H1 (cell line): ENCODE data around the gene CD48. TPM values are rescaled to one million over a fixed set of nuclear protein-coding genes. Genes with fewer than 3 reads are reported as not detected.
A peak's percentile ranks its signal among the peaks of the same experiment; 100 is the strongest.

Experiments
- CTCF ChIA-PET: fragments of 300-600 bp; sonication (Branson Sonifier 250); formaldehyde crosslinking; loops from one replicate; lab custom pipeline; 2021; ENCODE audit not compliant: partially characterized antibody; lab: Charles Lee
- POLR2A ChIA-PET: fragments of 300-600 bp; sonication (Branson Sonifier 250); formaldehyde crosslinking; loops from one replicate; lab custom pipeline; 2021; ENCODE audit warnings: inconsistent platforms; ENCODE audit not compliant: partially characterized antibody; lab: Charles Lee
- DNase-seq, 2 experiments: peaks; one replicate each; pipeline versions ENCODE4 v3.0.0 to v3.0.0-alpha.2; 2010 to 2022; ENCODE audit warnings: low spot score in 2 of 2, low read depth in 1 of 2, mixed read lengths in 1 of 2
- FAIRE-seq: peaks from 2 replicates; lab custom pipeline; 2011; peaks lifted over from hg19 to GRCh38; lab: Jason Lieb, UNC
- H2AFZ ChIP-seq: 2 replicates; pipeline ENCODE4 v1.8.1; 2012; ENCODE audit warnings: low read length, inconsistent platforms
- H2AK5ac ChIP-seq: 2 replicates; pipeline ENCODE4 v1.6.1; 2013; ENCODE audit warnings: low read depth, low read length
- H2BK120ac ChIP-seq: replicated peaks from 2 replicates; pipeline ENCODE3; 2013; ENCODE audit warnings: low read depth, low read length, inconsistent platforms
- H2BK12ac ChIP-seq: 2 replicates; pipeline ENCODE4 v1.6.1; 2013; ENCODE audit warnings: low read depth, low read length
- H2BK15ac ChIP-seq: 2 replicates; pipeline ENCODE4 v1.6.1; 2013; ENCODE audit warnings: low read length
- H2BK20ac ChIP-seq: 2 replicates; pipeline ENCODE4 v1.6.1; 2013; ENCODE audit warnings: low read length
- H2BK5ac ChIP-seq: 2 replicates; pipeline ENCODE4 v1.6.1; 2013; ENCODE audit warnings: low read depth, low read length
- H3K14ac ChIP-seq: 2 replicates; pipeline ENCODE4 v1.6.1; 2013; ENCODE audit warnings: inconsistent platforms; ENCODE audit not compliant: insufficient read length
- H3K18ac ChIP-seq: 2 replicates; pipeline ENCODE4 v1.6.1; 2013; ENCODE audit warnings: low read length; ENCODE audit errors: extremely low read depth
- H3K23ac ChIP-seq: 2 replicates; pipeline ENCODE4 v1.6.1; 2013; ENCODE audit warnings: inconsistent platforms; ENCODE audit not compliant: insufficient read length
- H3K23me2 ChIP-seq: 2 replicates; pipeline ENCODE4 v1.6.1; 2013; ENCODE audit warnings: low read depth, low read length
- H3K27ac ChIP-seq: 2 replicates; pipeline ENCODE4 v1.6.1; 2011; ENCODE audit warnings: low read depth, low read length, inconsistent platforms
- H3K27me3 ChIP-seq, 4 experiments: replicated peaks in 1 of 4; 1 replicate in 1 of 4; 2 replicates in 3 of 4; pipeline versions ENCODE4 v1.6.1 to v1.8.1; 2011 to 2013; ENCODE audit warnings: low read length in 3 of 4, mild to moderate bottlenecking in 3 of 4, inconsistent platforms in 2 of 4, mixed read lengths in 2 of 4, moderate library complexity in 1 of 4; ENCODE audit not compliant: control insufficient read depth in 3 of 4, insufficient read depth in 3 of 4; ENCODE audit errors: extremely low read depth in 1 of 4
- H3K36me3 ChIP-seq, 4 experiments: 2 replicates each; pipeline versions ENCODE4 v1.6.1 to v1.8.1; 2011 to 2013; ENCODE audit warnings: mild to moderate bottlenecking in 4 of 4, low read length in 3 of 4, moderate library complexity in 2 of 4, control low read depth in 1 of 4, inconsistent platforms in 1 of 4; ENCODE audit not compliant: insufficient read depth in 4 of 4, control insufficient read depth in 2 of 4
- H3K4ac ChIP-seq: replicated peaks from 2 replicates; pipeline ENCODE3; 2013; ENCODE audit warnings: low read length, low read depth, mixed read lengths, inconsistent platforms; ENCODE audit not compliant: insufficient read length
- H3K4me1 ChIP-seq, 4 experiments: replicated peaks in 1 of 4; 1 replicate in 1 of 4; 2 replicates in 3 of 4; pipeline versions ENCODE4 v1.6.1 to v1.8.1; 2011 to 2013; ENCODE audit warnings: low read length in 3 of 4, inconsistent platforms in 2 of 4, mixed read lengths in 1 of 4; ENCODE audit not compliant: insufficient read depth in 4 of 4, control insufficient read depth in 3 of 4
- H3K4me2 ChIP-seq, 2 experiments: 2 replicates each; pipeline versions ENCODE4 v1.6.1 to v1.8.1; 2011 to 2013; ENCODE audit warnings: low read depth in 2 of 2, low read length in 2 of 2, control low read depth in 1 of 2, inconsistent platforms in 1 of 2, mild to moderate bottlenecking in 1 of 2; ENCODE audit not compliant: insufficient read depth in 1 of 2
- H3K4me3 ChIP-seq, 4 experiments: fragments of 200-600, 300-600 bp in 1 of 4; sonication (generic), shearing (Covaris generic), sonication (Bioruptor Twin) in 1 of 4; 2 replicates each; pipeline versions ENCODE4 v1.5.1 to v1.8.1; 2011 to 2016; ENCODE audit warnings: low read length in 4 of 4, low read depth in 3 of 4, control low read depth in 2 of 4, inconsistent platforms in 2 of 4, mild to moderate bottlenecking in 2 of 4, mixed read lengths in 1 of 4, moderate library complexity in 1 of 4; ENCODE audit not compliant: insufficient read depth in 2 of 4; ENCODE audit errors: extremely low read depth in 1 of 4
- H3K56ac ChIP-seq: replicated peaks from 2 replicates; pipeline ENCODE3; 2013; ENCODE audit warnings: low read depth, mild to moderate bottlenecking, mixed read lengths, low read length, inconsistent platforms; ENCODE audit not compliant: insufficient read length
- H3K79me1 ChIP-seq: 2 replicates; pipeline ENCODE4 v1.6.1; 2013; ENCODE audit warnings: low read depth, low read length, control low read depth
- H3K79me2 ChIP-seq, 2 experiments: 2 replicates each; pipeline versions ENCODE4 v1.6.1 to v1.8.1; 2012 to 2013; ENCODE audit warnings: low read length in 2 of 2, mild to moderate bottlenecking in 2 of 2, inconsistent platforms in 1 of 2; ENCODE audit not compliant: insufficient read depth in 2 of 2, control insufficient read depth in 1 of 2
- H3K9ac ChIP-seq, 4 experiments: replicated peaks in 1 of 4; 1 replicate in 1 of 4; 2 replicates in 3 of 4; pipeline versions ENCODE4 v1.6.1 to v1.8.1; 2011 to 2013; ENCODE audit warnings: low read depth in 3 of 4, low read length in 3 of 4, control low read depth in 2 of 4, mild to moderate bottlenecking in 2 of 4, moderate library complexity in 2 of 4, inconsistent platforms in 1 of 4; ENCODE audit errors: extremely low read depth in 1 of 4
- H3K9me3 ChIP-seq, 2 experiments: 2 replicates each; pipeline versions ENCODE4 v1.6.1 to v1.8.1; 2012 to 2013; ENCODE audit warnings: mild to moderate bottlenecking in 2 of 2, moderate library complexity in 2 of 2, control low read depth in 1 of 2, inconsistent platforms in 1 of 2, low read depth in 1 of 2, low read length in 1 of 2, mixed read lengths in 1 of 2; ENCODE audit not compliant: insufficient read depth in 2 of 2
- H4K20me1 ChIP-seq, 2 experiments: replicated peaks in 1 of 2; 2 replicates each; pipeline versions ENCODE3 to v1.8.1; 2011 to 2013; ENCODE audit warnings: inconsistent platforms in 2 of 2, low read length in 2 of 2, mild to moderate bottlenecking in 1 of 2; ENCODE audit not compliant: insufficient read depth in 2 of 2, control insufficient read depth in 1 of 2
- H4K5ac ChIP-seq: 2 replicates; pipeline ENCODE4 v1.6.1; 2013; ENCODE audit warnings: low read length, low read depth, mixed read lengths, inconsistent platforms; ENCODE audit not compliant: insufficient read length
- H4K8ac ChIP-seq: 2 replicates; pipeline ENCODE4 v1.8.0; 2013; ENCODE audit warnings: mild to moderate bottlenecking, moderate library complexity, low read length, inconsistent platforms; ENCODE audit not compliant: insufficient read depth; ENCODE audit errors: extremely low read depth
- H4K91ac ChIP-seq: replicated peaks from 2 replicates; pipeline ENCODE3; 2013; ENCODE audit warnings: low read length, mixed read lengths, inconsistent platforms; ENCODE audit not compliant: insufficient read length
- BACH1 ChIP-seq: IDR thresholded peaks from 2 replicates; pipeline ENCODE4 v1.6.1; 2012; ENCODE audit warnings: low read length, improper control_type of control experiment
- NANOG ChIP-seq: IDR thresholded peaks from 2 replicates; pipeline ENCODE4 v1.6.1; 2011; ENCODE audit warnings: low read length, low read depth, mild to moderate bottlenecking, inconsistent platforms; ENCODE audit not compliant: insufficient read depth, poor library complexity, severe bottlenecking
- SAP30 ChIP-seq: fragments of 300-600 bp; sonication (generic); IDR thresholded peaks from 2 replicates; pipeline ENCODE4 v1.7.1; 2012; ENCODE audit warnings: low read length, moderate library complexity, mild to moderate bottlenecking, inconsistent platforms; ENCODE audit not compliant: insufficient read depth, insufficient replicate concordance
- SIN3A ChIP-seq, 2 experiments: IDR thresholded peaks in 1 of 2; conservative IDR thresholded peaks in 1 of 2; 2 replicates each; pipeline ENCODE4 v1.6.1; 2011 to 2012; ENCODE audit warnings: low read length in 2 of 2, improper control_type of control experiment in 1 of 2, low read depth in 1 of 2, mild to moderate bottlenecking in 1 of 2
- SIX5 ChIP-seq: IDR thresholded peaks from 2 replicates; pipeline ENCODE4 v1.6.1; 2011; ENCODE audit warnings: mild to moderate bottlenecking, low read depth, low read length
- SP1 ChIP-seq: IDR thresholded peaks from 2 replicates; pipeline ENCODE4 v1.6.1; 2011; ENCODE audit warnings: low read depth, low read length
- YY1 ChIP-seq: IDR thresholded peaks from 2 replicates; pipeline ENCODE4 v1.6.1; 2011; ENCODE audit warnings: low read depth, mild to moderate bottlenecking, low read length
- ZNF274 ChIP-seq: IDR thresholded peaks from 2 replicates; pipeline ENCODE4 v1.7.0; 2012; ENCODE audit warnings: low read length, borderline replicate concordance; ENCODE audit errors: extremely low read depth
- WGBS, 2 experiments: shearing (Covaris generic) in 1 of 2; methylation state at CpG; one replicate each; pipeline versions ENCODE4 v1.1.6 to v1.1.7; 2013 to 2015; ENCODE audit warnings: low lambda C conversion rate in 2 of 2, mixed read lengths in 2 of 2, inconsistent platforms in 1 of 2, low coverage in 1 of 2, missing lambda C conversion rate in 1 of 2; ENCODE audit not compliant: insufficient replicate concordance in 2 of 2, insufficient coverage in 1 of 2, insufficient read length in 1 of 2; ENCODE audit errors: extremely low coverage in 1 of 2, missing lambda C conversion rate in 1 of 2; 5-methylcytosine and 5-hydroxymethylcytosine counted together
- polyA plus RNA-seq, 7 experiments: library from polyadenylated mRNA; depleted of rRNA in 3 of 7; stranded (reverse) in 5 of 7; unstranded in 2 of 7; fragments of >200 nt in 5 of 7; fragments of 200-250 nt in 2 of 7; gene quantifications; 1 replicate in 5 of 7; 2 replicates in 1 of 7; 4 replicates in 1 of 7; pipeline versions ENCODE4 v1.2.1 to v1.2.3, GENCODE V29; 2011 to 2013; ENCODE audit warnings: missing spikeins in 2 of 7, mixed read lengths in 2 of 7
- total RNA-seq: library from RNA; stranded (reverse); fragmentation: NEBNext Ultra II Directional; extraction: Animal tissue kit (Norgen Biotek cat#: 25700); gene quantifications from 2 replicates; pipeline ENCODE4 v1.2.1, GENCODE V29; 2021
- TF ChIP-seq, protein P1 (sequence below), 3 experiments: IDR thresholded peaks; 1 replicate in 2 of 3; 2 replicates in 1 of 3; pipeline versions ENCODE4 v1.5.1 to v1.6.1; 2011; ENCODE audit warnings: low read length in 3 of 3, mild to moderate bottlenecking in 3 of 3, inconsistent platforms in 2 of 3, low read depth in 1 of 3, moderate library complexity in 1 of 3; ENCODE audit not compliant: insufficient read depth in 1 of 3; ENCODE audit errors: control extremely low read depth in 1 of 3

CD48 gene
- total and polyA plus RNA-seq, 2 of the 8 experiments (the other 6 are each of a cell fraction or from before 2014, with no cell fraction given): 0.08 TPM; not detected in 1

GRCh38 chr1:160653620-160654016, 58.0 kb downstream of the CD48 start:
- H3K4me3 ChIP-seq: no peak overlapping the region
- peak overlapping the region; percentile 95 for H2BK120ac ChIP-seq
- 81% methylated on average over 2 of the region's 2 CpGs; no CpG with 5 or more reads in 1 of the 2 experiments for WGBS, 2 experiments
- no peak overlapping the region for H3K4me2 ChIP-seq
- H3K4ac ChIP-seq: no peak overlapping the region
- FAIRE-seq: no peak
- no peak overlapping the region for H3K14ac ChIP-seq
- H3K79me2 ChIP-seq: no peaks in the 10 kb centered on the region
- H3K79me1 ChIP-seq: no peaks in the 10 kb centered on the region
- no peak overlapping the region for H4K5ac ChIP-seq
- no peaks in the 10 kb centered on the region for H3K9me3 ChIP-seq
- no peak overlapping the region; the same call in 1 of the 2 replicates for H2BK15ac ChIP-seq
- H2AK5ac ChIP-seq: peak overlapping the region; percentile 14; the same call in 1 of the 2 replicates
- H3K27ac ChIP-seq: no peak overlapping the region
- H2BK5ac ChIP-seq: peak overlapping the region; percentile 74; the same call in 1 of the 2 replicates
- H3K23me2 ChIP-seq: no peaks in the 10 kb centered on the region
- ChIA-PET CTCF (interaction anchor here (0.6 to 1.2 kb wide), 3 partner anchors 20 to 36 kb away, joined by 3 read pairs; no protein-coding TSS in a partner anchor), POLR2A (interaction anchor here (0.9 to 1.3 kb wide), 2 partner anchors 18 to 22 kb away, joined by 3 to 4 read pairs; no protein-coding TSS in a partner anchor)
- H4K8ac ChIP-seq: peak overlapping the region; percentile 45; the same call in 1 of the 2 replicates
- H2BK12ac ChIP-seq: peak overlapping the region; percentile 56
- H3K23ac ChIP-seq: no peak overlapping the region
- no peak overlapping the region for H2AFZ ChIP-seq
- no peak overlapping the region for H3K56ac ChIP-seq
- H4K91ac ChIP-seq: peak overlapping the region; percentile 97
- no peaks in the 10 kb centered on the region for H3K36me3 ChIP-seq
- peaks cover 3 to 17% (median 13%) of the 10 kb centered on the region in 4 experiments; a peak in 4 of 7 replicates for H3K4me1 ChIP-seq
- DNase-seq: no peak
- peak overlapping the region; percentile 63 for H3K18ac ChIP-seq
- no peaks in the 10 kb centered on the region; a peak in 1 of 7 replicates for H3K27me3 ChIP-seq
- no peaks in the 10 kb centered on the region for H4K20me1 ChIP-seq
- peak overlapping the region; percentile 95 for H2BK20ac ChIP-seq
- H3K9ac ChIP-seq: no peak overlapping the region
- TF ChIP-seq NANOG: no peak
- no peak for TF ChIP-seq ZNF274
- TF ChIP-seq SAP30: no peak
- TF ChIP-seq BACH1: no peak
- TF ChIP-seq SIX5: no peak
- TF ChIP-seq, protein P1, sequence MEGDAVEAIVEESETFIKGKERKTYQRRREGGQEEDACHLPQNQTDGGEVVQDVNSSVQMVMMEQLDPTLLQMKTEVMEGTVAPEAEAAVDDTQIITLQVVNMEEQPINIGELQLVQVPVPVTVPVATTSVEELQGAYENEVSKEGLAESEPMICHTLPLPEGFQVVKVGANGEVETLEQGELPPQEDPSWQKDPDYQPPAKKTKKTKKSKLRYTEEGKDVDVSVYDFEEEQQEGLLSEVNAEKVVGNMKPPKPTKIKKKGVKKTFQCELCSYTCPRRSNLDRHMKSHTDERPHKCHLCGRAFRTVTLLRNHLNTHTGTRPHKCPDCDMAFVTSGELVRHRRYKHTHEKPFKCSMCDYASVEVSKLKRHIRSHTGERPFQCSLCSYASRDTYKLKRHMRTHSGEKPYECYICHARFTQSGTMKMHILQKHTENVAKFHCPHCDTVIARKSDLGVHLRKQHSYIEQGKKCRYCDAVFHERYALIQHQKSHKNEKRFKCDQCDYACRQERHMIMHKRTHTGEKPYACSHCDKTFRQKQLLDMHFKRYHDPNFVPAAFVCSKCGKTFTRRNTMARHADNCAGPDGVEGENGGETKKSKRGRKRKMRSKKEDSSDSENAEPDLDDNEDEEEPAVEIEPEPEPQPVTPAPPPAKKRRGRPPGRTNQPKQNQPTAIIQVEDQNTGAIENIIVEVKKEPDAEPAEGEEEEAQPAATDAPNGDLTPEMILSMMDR (IDR thresholded peaks at IDR 0.05; ENCODE audit: control extremely low read depth in 1 of 3, insufficient read depth in 1 of 3, low read depth in 1 of 3, low read length in 3 of 3): no peak
- no peak for TF ChIP-seq SIN3A (conservative IDR thresholded peaks at IDR 0.05 in 1 of 2, IDR thresholded peaks at IDR 0.05 in 1 of 2; ENCODE audit: low read depth in 1 of 2, low read length in 2 of 2)
- TF ChIP-seq YY1: no peak
- TF ChIP-seq SP1: no peak
